ENCODE measurements around the gene NT5DC1. TPM values are rescaled to one million over a fixed set of nuclear protein-coding genes. Genes with fewer than 3 reads are reported as not detected.

Gene NT5DC1
- total RNA-seq, 2 experiments from 2014 or later = 29.5 to 32.9 TPM

DNA sequence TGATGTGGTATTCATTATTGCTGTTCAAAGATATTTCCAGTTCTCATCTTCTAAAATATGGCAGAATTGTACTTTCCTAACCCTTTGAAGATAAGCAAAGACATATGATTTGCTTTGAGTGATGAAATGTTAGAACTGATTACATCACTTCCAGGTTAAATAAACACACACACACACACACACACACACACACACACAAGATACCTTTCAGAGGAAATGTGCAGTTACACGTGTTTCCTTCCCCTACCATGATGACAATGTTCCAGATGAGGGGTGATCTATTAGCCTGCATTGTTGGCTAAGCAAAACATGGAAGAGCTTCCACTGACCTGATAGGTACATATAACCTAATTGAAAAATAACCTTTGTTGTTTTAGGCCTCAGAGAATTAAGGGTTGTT, 28.3 kb upstream of the NT5DC1 start:
- Mint-ChIP-seq H3K4me3 (no peak overlapping the region), H3K36me3 (ENCODE audit: low read depth) (no peaks in the 10 kb centered on the region), H3K27me3 (ENCODE audit: low read depth) (peaks cover 9% of the 10 kb centered on the region), H3K4me1 (ENCODE audit: low read depth) (peaks cover 5% of the 10 kb centered on the region), H3K27ac (no peak overlapping the region), H3K9me3 (ENCODE audit: insufficient read depth) (no peaks in the 10 kb centered on the region)
- ChIA-PET POLR2A (no interaction called here), CTCF (no interaction called here)
- DNase-seq = no peak
- ATAC-seq = no peak

DNA sequence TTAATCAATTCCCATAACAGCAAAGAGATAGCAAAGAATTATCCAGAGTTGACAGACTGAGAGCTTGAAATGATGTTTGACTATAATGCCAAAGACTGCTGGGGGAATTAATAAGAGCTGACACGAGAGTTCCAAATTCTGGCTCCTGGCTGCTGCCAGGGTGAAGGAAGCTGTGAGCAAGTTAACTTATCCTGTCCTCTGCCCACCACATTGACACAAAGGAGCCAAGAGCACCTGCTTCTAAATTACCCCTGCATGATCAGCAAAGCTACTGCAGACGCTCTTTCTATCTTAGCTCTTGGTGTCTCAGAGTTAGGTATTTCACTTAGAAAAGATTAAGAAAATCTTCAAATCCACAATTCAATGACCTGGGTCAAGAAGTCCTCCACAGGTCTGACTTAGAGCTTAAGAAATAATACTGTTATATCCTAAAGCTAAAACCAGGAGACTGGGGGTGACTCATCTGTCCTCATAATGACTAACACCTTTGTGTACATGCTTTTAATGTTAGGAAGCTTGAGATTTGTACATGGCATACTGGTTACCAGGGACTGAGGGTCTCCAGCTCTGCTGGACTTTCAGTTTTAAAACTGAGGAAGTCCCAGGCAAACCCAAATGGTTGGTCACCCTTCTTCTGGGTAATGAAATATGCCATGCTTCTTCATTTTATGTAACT, 26.8 kb upstream of the NT5DC1 start:
- H3K27ac Mint-ChIP-seq = no peak overlapping the region
- ChIA-PET CTCF (interaction anchor here (0.9 to 1.1 kb wide), 2 partner anchors 41 to 63 kb away, joined by 3 read pairs; no protein-coding TSS in a partner anchor), POLR2A (no interaction called here)
- no peak for DNase-seq
- H3K4me3 Mint-ChIP-seq = no peak overlapping the region
- H3K36me3 Mint-ChIP-seq (ENCODE audit: low read depth) = no peaks in the 10 kb centered on the region
- H3K9me3 Mint-ChIP-seq (ENCODE audit: insufficient read depth) = no peaks in the 10 kb centered on the region
- peaks cover 15% of the 10 kb centered on the region for H3K27me3 Mint-ChIP-seq (ENCODE audit: low read depth)
- H3K4me1 Mint-ChIP-seq (ENCODE audit: low read depth) = peaks cover 5% of the 10 kb centered on the region
- no peak for ATAC-seq

DNA sequence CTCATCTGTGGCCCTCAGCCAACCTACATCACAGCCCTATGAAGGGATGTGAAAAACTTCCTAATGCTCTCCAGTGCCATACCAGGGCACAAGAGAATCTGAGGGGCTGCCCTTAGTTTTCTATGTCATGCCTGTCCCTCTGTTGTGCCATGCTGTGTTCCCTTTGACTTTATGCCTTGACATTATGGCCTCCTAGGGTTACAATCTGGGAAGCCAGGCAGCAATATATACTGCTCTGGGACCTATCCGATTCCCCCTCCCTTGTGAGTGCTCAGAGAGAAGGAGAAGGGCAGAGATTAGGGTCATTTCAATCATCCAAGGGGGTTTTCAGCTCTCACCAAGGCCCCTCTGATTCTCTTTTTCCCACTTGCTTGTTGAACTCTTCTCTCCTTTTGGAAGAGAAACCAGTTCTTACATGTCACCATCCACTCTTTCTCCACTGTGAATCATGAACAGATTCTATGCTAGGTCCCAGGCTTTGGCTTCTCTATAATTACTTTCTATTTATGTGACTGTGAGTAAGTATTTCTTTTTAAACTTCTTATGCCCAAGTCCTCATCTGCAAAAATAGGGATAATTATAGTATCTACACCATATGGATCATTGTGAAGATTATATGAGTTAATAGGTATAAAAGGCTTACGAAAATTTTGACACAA, 25.8 kb upstream of the NT5DC1 start:
- ATAC-seq (no peak), DNase-seq (no peak)
- H3K9me3 Mint-ChIP-seq (ENCODE audit: insufficient read depth) = no peaks in the 10 kb centered on the region
- H3K4me1 Mint-ChIP-seq (ENCODE audit: low read depth) = peaks cover 5% of the 10 kb centered on the region
- peaks cover 15% of the 10 kb centered on the region for H3K27me3 Mint-ChIP-seq (ENCODE audit: low read depth)
- ChIA-PET POLR2A (no interaction called here), CTCF (interaction anchor here (1.1 kb wide), 1 partner anchor 64 kb away, joined by 3 read pairs; no protein-coding TSS in a partner anchor)
- H3K27ac Mint-ChIP-seq = no peak overlapping the region
- H3K36me3 Mint-ChIP-seq (ENCODE audit: low read depth) = no peaks in the 10 kb centered on the region
- no peak overlapping the region for H3K4me3 Mint-ChIP-seq

DNA sequence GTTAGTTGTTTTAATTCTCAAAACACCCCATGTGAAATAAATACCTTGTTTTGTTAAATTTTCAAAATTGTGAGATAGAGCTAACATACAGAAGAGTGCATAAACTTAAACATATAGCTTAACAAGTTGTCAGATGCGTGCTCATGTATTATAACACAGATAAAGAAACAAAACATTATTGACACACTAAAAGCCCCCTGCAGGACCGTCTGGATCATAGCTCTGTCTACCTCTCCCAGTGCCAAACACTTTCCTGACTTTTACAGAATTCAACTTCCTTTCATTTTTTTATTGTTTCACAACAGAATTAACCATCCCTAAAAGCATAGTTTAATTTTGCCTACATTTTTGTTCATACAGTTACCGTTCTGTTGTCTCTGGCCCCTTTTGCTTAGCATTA, 22.1 kb upstream of the NT5DC1 start:
- ChIA-PET POLR2A (no interaction called here), CTCF (interaction anchor here (0.9 to 1.3 kb wide), 2 partner anchors 31 to 34 kb away, joined by 3 read pairs; no protein-coding TSS in a partner anchor)
- Mint-ChIP-seq H3K9me3 (ENCODE audit: insufficient read depth) (no peaks in the 10 kb centered on the region), H3K4me1 (ENCODE audit: low read depth) (peaks cover 2% of the 10 kb centered on the region), H3K4me3 (no peak overlapping the region), H3K27ac (no peak overlapping the region), H3K36me3 (ENCODE audit: low read depth) (no peaks in the 10 kb centered on the region), H3K27me3 (ENCODE audit: low read depth) (peaks cover 26% of the 10 kb centered on the region)
- no peak for DNase-seq
- no peak for ATAC-seq

DNA sequence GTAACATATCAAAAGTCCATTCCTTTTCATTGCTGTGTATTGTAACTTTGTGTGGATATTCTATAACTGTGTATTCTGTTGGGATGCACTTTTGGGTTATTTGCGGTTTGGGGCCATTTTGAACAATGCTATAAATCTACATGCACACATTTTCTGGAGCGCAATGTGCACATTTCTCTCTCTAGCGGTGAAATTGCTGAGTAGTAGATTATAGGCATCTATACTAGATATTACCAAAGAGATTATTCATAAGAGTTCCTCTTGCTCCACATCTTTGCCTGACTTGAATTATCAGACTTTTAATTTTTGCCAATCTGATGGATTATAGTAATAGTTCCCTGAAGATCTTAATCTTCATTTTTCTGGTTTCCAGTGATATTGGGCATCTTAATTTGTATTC, 21.7 kb upstream of the NT5DC1 start:
- ChIA-PET POLR2A (no interaction called here), CTCF (interaction anchor here (1.3 kb wide), 1 partner anchor 33 kb away, joined by 3 read pairs; no protein-coding TSS in a partner anchor)
- H3K4me1 Mint-ChIP-seq (ENCODE audit: low read depth) = peaks cover under 1% of the 10 kb centered on the region
- H3K9me3 Mint-ChIP-seq (ENCODE audit: insufficient read depth) = no peaks in the 10 kb centered on the region
- peaks cover 24% of the 10 kb centered on the region for H3K27me3 Mint-ChIP-seq (ENCODE audit: low read depth)
- H3K36me3 Mint-ChIP-seq (ENCODE audit: low read depth) = no peaks in the 10 kb centered on the region
- DNase-seq (no peak), ATAC-seq (no peak)
- no peak overlapping the region for H3K27ac Mint-ChIP-seq
- no peak overlapping the region for H3K4me3 Mint-ChIP-seq

DNA sequence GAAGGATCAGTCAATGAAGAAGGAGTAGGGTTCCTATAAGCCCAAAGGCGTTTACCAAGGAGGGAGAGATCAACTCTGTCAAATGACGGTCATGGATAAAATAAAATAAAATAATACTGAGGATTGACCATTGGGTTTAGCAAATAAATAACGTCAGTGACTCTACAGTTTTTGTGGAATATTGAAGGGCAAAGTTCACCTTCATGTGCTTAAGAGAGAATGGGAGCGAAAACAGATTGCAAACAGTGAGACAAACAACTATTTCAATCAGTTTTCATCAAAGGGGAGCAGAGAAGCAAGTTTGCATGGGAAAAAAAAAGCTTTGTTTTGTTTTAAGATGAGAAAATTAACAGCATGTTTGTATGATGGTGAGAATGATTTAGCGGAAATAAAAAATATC, 17.6 kb upstream of the NT5DC1 start:
- POLR2A ChIA-PET = no interaction called here
- Mint-ChIP-seq H3K4me1 (ENCODE audit: low read depth) (no peaks in the 10 kb centered on the region), H3K27ac (no peak overlapping the region), H3K4me3 (no peak overlapping the region), H3K9me3 (ENCODE audit: insufficient read depth) (no peaks in the 10 kb centered on the region), H3K36me3 (ENCODE audit: low read depth) (no peaks in the 10 kb centered on the region), H3K27me3 (ENCODE audit: low read depth) (peaks cover 21% of the 10 kb centered on the region)
- DNase-seq (no peak), ATAC-seq (no peak)
- CTCF ChIA-PET = no interaction called here

DNA sequence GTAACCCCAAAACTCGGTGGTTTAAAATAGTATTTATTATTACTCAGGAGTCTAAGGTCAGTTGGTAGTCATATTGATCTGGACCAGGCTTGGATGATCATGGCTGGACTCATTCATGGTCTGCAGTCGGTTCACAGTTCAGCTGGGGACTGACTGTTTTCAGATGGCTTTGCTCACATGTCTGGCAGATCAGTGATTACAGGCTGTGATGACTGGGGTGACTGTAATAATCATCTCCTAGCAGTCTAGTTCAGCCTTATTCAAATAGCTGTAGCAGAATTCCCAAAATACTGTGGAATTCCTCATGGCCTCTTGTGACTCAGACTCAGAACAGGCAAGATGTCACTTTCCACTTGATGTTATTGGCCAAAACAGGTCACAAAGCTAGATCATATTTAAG, 16.4 kb upstream of the NT5DC1 start:
- DNase-seq = no peak
- Mint-ChIP-seq H3K27ac (no peak overlapping the region), H3K4me3 (no peak overlapping the region), H3K9me3 (ENCODE audit: insufficient read depth) (no peaks in the 10 kb centered on the region), H3K36me3 (ENCODE audit: low read depth) (no peaks in the 10 kb centered on the region), H3K27me3 (ENCODE audit: low read depth) (peaks cover 16% of the 10 kb centered on the region), H3K4me1 (ENCODE audit: low read depth) (no peaks in the 10 kb centered on the region)
- POLR2A ChIA-PET = no interaction called here
- ATAC-seq = no peak
- CTCF ChIA-PET = interaction anchor here (1.1 to 1.6 kb wide), 2 partner anchors 17 to 73 kb away, joined by 4 read pairs; no protein-coding TSS in a partner anchor

DNA sequence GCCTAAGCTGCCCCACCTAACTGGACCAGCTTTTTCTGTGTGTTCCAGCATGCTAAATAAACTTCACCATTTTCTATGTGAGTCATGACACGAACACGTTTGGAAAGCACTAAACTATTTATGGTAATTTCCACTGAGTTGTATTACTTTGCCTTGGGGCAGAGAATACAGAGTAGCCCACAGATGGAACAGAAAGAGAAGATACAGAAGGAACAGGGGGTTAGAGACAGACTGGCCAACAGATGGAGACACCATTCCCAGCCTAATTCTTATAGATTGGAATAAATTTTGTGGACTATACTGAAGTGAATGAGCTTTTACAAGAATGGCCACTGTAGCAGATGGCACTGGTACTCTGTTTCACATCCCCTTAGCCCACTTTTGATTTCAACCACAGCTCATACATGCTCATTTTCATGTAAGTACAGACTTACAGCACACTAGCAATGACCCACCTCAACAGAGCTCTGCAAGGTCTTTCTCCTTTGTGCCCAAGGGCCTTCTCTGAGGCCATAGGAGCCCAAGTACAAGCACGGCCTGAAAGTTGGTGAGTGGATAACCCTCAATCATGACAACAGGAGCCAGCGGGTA, 13.1 kb upstream of the NT5DC1 start:
- Mint-ChIP-seq H3K4me1 (ENCODE audit: low read depth) (peaks cover 16% of the 10 kb centered on the region), H3K9me3 (ENCODE audit: insufficient read depth) (no peaks in the 10 kb centered on the region), H3K27me3 (ENCODE audit: low read depth) (peaks cover 10% of the 10 kb centered on the region), H3K27ac (no peak overlapping the region), H3K4me3 (no peak overlapping the region), H3K36me3 (ENCODE audit: low read depth) (no peaks in the 10 kb centered on the region)
- CTCF ChIA-PET = interaction anchor here (1.2 kb wide), 1 partner anchor 10 kb away, joined by 4 read pairs; no protein-coding TSS in a partner anchor
- POLR2A ChIA-PET = no interaction called here
- ATAC-seq = no peak
- no peak for DNase-seq

DNA sequence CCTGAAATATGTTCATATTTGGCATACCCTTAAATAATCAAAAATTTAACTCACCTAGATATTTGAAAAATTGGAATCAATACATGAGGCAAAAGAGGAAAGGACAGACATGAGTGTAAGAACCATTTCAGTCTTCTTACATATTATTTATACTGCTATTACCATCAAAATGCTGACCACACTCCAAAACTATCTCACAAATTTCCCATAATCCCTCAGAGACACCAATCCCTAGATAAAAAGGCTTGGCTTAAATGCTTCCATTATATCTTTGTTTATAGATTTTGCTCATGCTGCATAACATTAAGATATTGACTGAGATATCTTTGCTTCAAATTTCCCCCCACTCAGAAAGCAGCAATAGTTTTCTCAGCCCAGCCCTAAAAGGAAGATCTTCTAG, 11.7 kb upstream of the NT5DC1 start:
- H3K27ac Mint-ChIP-seq = no peak overlapping the region
- CTCF ChIA-PET = interaction anchor here (1.0 kb wide), 1 partner anchor 76 kb away, joined by 3 read pairs; no protein-coding TSS in a partner anchor
- ATAC-seq (no peak), DNase-seq (no peak)
- no peak overlapping the region for H3K4me3 Mint-ChIP-seq
- POLR2A ChIA-PET = interaction anchor here (0.6 to 1.7 kb wide), 2 partner anchors 12 kb away, joined by 3 to 7 read pairs; partner anchors contain the start of gene NT5DC1
- no peaks in the 10 kb centered on the region for H3K9me3 Mint-ChIP-seq (ENCODE audit: insufficient read depth)
- H3K27me3 Mint-ChIP-seq (ENCODE audit: low read depth) = peaks cover 4% of the 10 kb centered on the region
- H3K36me3 Mint-ChIP-seq (ENCODE audit: low read depth) = no peaks in the 10 kb centered on the region
- H3K4me1 Mint-ChIP-seq (ENCODE audit: low read depth) = peaks cover 16% of the 10 kb centered on the region

DNA sequence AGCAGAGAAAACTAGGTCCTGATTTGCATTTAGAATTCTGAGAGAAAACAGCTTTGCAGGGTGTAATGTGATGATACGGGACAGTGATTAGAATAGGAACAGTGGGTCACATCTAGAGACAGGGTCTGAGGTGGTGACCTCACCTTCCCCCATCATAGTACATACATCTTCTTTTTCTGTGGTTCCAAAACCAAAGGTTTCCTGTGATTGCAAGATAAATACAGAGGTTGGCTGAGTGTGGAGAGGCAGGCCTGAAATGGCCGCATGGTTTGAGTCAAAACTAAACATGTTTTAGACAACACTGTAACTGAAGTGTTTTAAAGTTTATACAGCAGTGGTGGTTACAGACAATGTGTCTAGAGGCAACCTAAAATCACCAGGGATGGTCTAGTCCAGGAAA, 10.4 kb upstream of the NT5DC1 start:
- ATAC-seq (peak; percentile 82), DNase-seq (peak; percentile 39)
- Mint-ChIP-seq H3K36me3 (ENCODE audit: low read depth) (no peaks in the 10 kb centered on the region), H3K4me1 (ENCODE audit: low read depth) (peaks cover 16% of the 10 kb centered on the region), H3K27me3 (ENCODE audit: low read depth) (peaks cover 2% of the 10 kb centered on the region), H3K4me3 (no peak overlapping the region), H3K9me3 (ENCODE audit: insufficient read depth) (no peaks in the 10 kb centered on the region), H3K27ac (peak overlapping the region; percentile 5)
- CTCF ChIA-PET = interaction anchor here (1.0 kb wide), 1 partner anchor 78 kb away, joined by 3 read pairs; no protein-coding TSS in a partner anchor
- POLR2A ChIA-PET = interaction anchor here (1.7 kb wide), 1 partner anchor 11 kb away, joined by 7 read pairs; the partner anchor contains the start of gene NT5DC1

DNA sequence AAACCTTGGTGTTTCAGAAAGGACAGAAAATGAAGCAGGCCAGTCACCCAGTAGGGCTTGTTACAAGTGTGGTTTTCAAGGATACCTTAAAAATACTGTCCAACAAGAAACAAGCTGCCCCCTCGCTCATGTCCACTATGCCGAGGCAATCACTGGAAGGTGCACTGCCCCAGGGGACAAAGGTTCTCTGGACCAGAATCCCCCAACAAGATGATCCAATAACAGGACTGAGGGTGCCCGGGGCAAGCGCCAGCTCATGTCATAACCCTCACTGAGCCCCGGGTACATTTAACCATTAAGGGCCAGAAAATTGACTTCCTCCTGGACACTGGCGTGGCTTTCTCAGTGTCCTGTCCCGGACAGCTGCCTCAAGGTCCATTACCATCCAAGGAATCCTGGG, 6.6 kb upstream of the NT5DC1 start:
- no peak overlapping the region for H3K27ac Mint-ChIP-seq
- ChIA-PET POLR2A (no interaction called here), CTCF (interaction anchor here (0.7 kb wide), 1 partner anchor 83 kb away, joined by 3 read pairs; no protein-coding TSS in a partner anchor)
- no peak for ATAC-seq
- H3K27me3 Mint-ChIP-seq (ENCODE audit: low read depth) = no peaks in the 10 kb centered on the region
- peaks cover 3% of the 10 kb centered on the region for H3K36me3 Mint-ChIP-seq (ENCODE audit: low read depth)
- H3K4me1 Mint-ChIP-seq (ENCODE audit: low read depth) = peaks cover 16% of the 10 kb centered on the region
- H3K4me3 Mint-ChIP-seq = no peak overlapping the region
- DNase-seq = no peak
- H3K9me3 Mint-ChIP-seq (ENCODE audit: insufficient read depth) = no peaks in the 10 kb centered on the region

Data from activated CD8-positive, alpha-beta T cell treated with anti-CD3 and anti-CD28 coated beads, Interleukin-2, amount 10 ng/mL, durations not matched to agents 7 days and 5 days (primary cell).